Ascending aorta (tissue), 2 donors: Measurements from ENCODE around the gene IRX4. TPM values are rescaled to one million over a fixed set of nuclear protein-coding genes. Genes with fewer than 3 reads are reported as not detected.

Source experiments
- DNase-seq, 2 donors: peaks; one replicate each; pipeline ENCODE4 v3.0.0-alpha.2; 2019; ENCODE audit warnings: low spot score in 2 of 2
- H3K27ac ChIP-seq, 2 donors: fragments of 200-600 bp; sonication (generic); one replicate each; pipeline ENCODE4 v1.5.1; 2016 to 2017; ENCODE audit warnings: mild to moderate bottlenecking in 1 of 2
- H3K27me3 ChIP-seq: fragments of 200-600 bp; sonication (generic); one replicate; pipeline ENCODE4 v1.5.1; 2017
- H3K36me3 ChIP-seq, 2 donors: fragments of 200-600 bp; sonication (generic); one replicate each; pipeline ENCODE4 v1.5.1; 2016
- H3K4me1 ChIP-seq, 2 donors: fragments of 200-600 bp; sonication (generic); one replicate each; pipeline ENCODE4 v1.5.1; 2016 to 2017; ENCODE audit warnings: mild to moderate bottlenecking in 1 of 2
- H3K4me3 ChIP-seq, 2 donors: fragments of 200-600 bp; sonication (generic); one replicate each; pipeline ENCODE4 v1.5.1; 2016 to 2017; ENCODE audit warnings: mild to moderate bottlenecking in 1 of 2
- H3K9me3 ChIP-seq, 2 donors: fragments of 200-600 bp; sonication (generic); one replicate each; pipeline ENCODE4 v1.5.1; 2016
- CTCF ChIP-seq, 3 experiments: fragments of 200-600 bp in 2 of 3; fragments of 450-650 bp in 1 of 3; sonication (generic) in 2 of 3; IDR thresholded peaks; one replicate each; pipeline ENCODE4 v1.5.1; 2016 to 2019; ENCODE audit warnings: antibody characterized with exemption in 3 of 3, mild to moderate bottlenecking in 1 of 3, moderate library complexity in 1 of 3
- intact Hi-C: fragments of 100-400 bp; cut with DNase I; formaldehyde crosslinking; loops from one replicate; pipeline ENCODE4 v1.15.1; 2023
- total RNA-seq: library from RNA; depleted of rRNA; stranded (reverse); fragments of >200 nt; gene quantifications from one replicate; pipeline ENCODE4 v1.1.0, GENCODE V29; 2016

Gene IRX4
- total RNA-seq, 1 donor from 2014 or later = not detected

- DNase-seq = no peak
- intact Hi-C loops = no loop called here
- Histone ChIP-seq H3K27me3 (no peaks in the 10 kb centered on the region), H3K36me3 (no peaks in the 10 kb centered on the region), H3K4me3 (no peak overlapping the region), H3K9me3 (no peaks in the 10 kb centered on the region), H3K27ac (no peak overlapping the region), H3K4me1 (no peaks in the 10 kb centered on the region)
- TF ChIP-seq CTCF (IDR thresholded peaks at IDR 0.05) = no peak
Measured at GRCh38 chr5:1917830-1918487, 35.2 kb upstream of the IRX4 start.

GRCh38 chr5:1916041-1917001, 33.6 kb upstream of the IRX4 start:
- Histone ChIP-seq H3K27me3 (no peaks in the 10 kb centered on the region), H3K27ac (no peak overlapping the region), H3K4me3 (no peak overlapping the region), H3K36me3 (no peaks in the 10 kb centered on the region), H3K4me1 (no peaks in the 10 kb centered on the region), H3K9me3 (no peaks in the 10 kb centered on the region)
- intact Hi-C loops = no loop called here
- no peak for DNase-seq
- no peak for TF ChIP-seq CTCF (IDR thresholded peaks at IDR 0.05)

GRCh38 chr5:1915316-1915715, 32.6 kb upstream of the IRX4 start:
- intact Hi-C loops = no loop called here
- H3K4me3 ChIP-seq = no peak overlapping the region
- no peaks in the 10 kb centered on the region for H3K36me3 ChIP-seq
- no peaks in the 10 kb centered on the region for H3K9me3 ChIP-seq
- no peak for DNase-seq
- H3K27ac ChIP-seq = no peak overlapping the region
- no peaks in the 10 kb centered on the region for H3K4me1 ChIP-seq
- no peaks in the 10 kb centered on the region for H3K27me3 ChIP-seq
- no peak for TF ChIP-seq CTCF (IDR thresholded peaks at IDR 0.05)

- H3K4me1 ChIP-seq = no peaks in the 10 kb centered on the region
- no peaks in the 10 kb centered on the region for H3K9me3 ChIP-seq
- intact Hi-C loops = no loop called here
- H3K4me3 ChIP-seq = no peak overlapping the region
- no peaks in the 10 kb centered on the region for H3K36me3 ChIP-seq
- no peaks in the 10 kb centered on the region for H3K27me3 ChIP-seq
- DNase-seq = no peak
- H3K27ac ChIP-seq = no peak overlapping the region
- TF ChIP-seq CTCF (IDR thresholded peaks at IDR 0.05) = no peak
Measured at GRCh38 chr5:1914471-1914870, 31.7 kb upstream of the IRX4 start.

- Histone ChIP-seq H3K27ac (no peak overlapping the region), H3K27me3 (no peaks in the 10 kb centered on the region), H3K4me3 (no peak overlapping the region), H3K9me3 (no peaks in the 10 kb centered on the region), H3K36me3 (no peaks in the 10 kb centered on the region), H3K4me1 (no peaks in the 10 kb centered on the region)
- intact Hi-C loops = no loop called here
- no peak for DNase-seq
- TF ChIP-seq CTCF (IDR thresholded peaks at IDR 0.05) = no peak
Measured at GRCh38 chr5:1913578-1913977, 30.9 kb upstream of the IRX4 start.
